ENCODE results near the gene PALLD. TPM values are rescaled to one million over a fixed set of nuclear protein-coding genes. Genes with fewer than 3 reads are reported as not detected.

The PALLD gene
- total RNA-seq, 2 donors from 2014 or later: 705 to 752 TPM

DNA sequence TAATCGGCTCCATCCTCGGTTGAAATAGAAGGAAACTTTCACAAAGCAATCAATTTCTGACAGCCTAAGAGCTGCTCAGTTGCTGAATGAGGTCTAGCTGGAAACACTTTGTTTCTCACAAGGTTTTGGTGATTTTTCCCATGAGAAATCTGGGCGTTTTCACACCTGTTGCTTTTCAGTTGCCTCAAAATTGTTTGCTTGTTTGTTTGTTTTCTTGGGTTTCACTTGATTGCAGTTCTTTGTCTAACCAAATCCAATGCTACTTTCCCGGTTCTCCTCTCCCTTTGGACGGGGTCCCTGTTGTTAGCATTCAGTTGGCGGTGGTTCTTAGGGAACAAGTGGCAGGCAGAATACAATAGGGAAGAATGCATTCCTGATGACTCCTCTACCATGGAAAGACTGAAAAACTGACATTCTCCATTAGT is 135.5 kb downstream of the PALLD start:
- Histone ChIP-seq H3K4me1 (ENCODE audit: control insufficient read depth in 1 of 2, low read depth in 2 of 2) (peaks cover 18 to 59% of the 10 kb centered on the region in 2 donors), H3K36me3 (no peaks in the 10 kb centered on the region), H3K4me3 (peak overlapping the region; percentile 83), H3K9me3 (no peaks in the 10 kb centered on the region), H3K27ac (peak overlapping the region; percentile 71 to 84), H3K27me3 (replicated peaks; ENCODE audit: insufficient read depth) (no peaks in the 10 kb centered on the region)
- ATAC-seq (ENCODE audit: insufficient number of reproducible peaks, low FRiP score, low read depth): no peak
- TF ChIP-seq, protein P1, sequence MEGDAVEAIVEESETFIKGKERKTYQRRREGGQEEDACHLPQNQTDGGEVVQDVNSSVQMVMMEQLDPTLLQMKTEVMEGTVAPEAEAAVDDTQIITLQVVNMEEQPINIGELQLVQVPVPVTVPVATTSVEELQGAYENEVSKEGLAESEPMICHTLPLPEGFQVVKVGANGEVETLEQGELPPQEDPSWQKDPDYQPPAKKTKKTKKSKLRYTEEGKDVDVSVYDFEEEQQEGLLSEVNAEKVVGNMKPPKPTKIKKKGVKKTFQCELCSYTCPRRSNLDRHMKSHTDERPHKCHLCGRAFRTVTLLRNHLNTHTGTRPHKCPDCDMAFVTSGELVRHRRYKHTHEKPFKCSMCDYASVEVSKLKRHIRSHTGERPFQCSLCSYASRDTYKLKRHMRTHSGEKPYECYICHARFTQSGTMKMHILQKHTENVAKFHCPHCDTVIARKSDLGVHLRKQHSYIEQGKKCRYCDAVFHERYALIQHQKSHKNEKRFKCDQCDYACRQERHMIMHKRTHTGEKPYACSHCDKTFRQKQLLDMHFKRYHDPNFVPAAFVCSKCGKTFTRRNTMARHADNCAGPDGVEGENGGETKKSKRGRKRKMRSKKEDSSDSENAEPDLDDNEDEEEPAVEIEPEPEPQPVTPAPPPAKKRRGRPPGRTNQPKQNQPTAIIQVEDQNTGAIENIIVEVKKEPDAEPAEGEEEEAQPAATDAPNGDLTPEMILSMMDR (IDR thresholded peaks at IDR 0.05): no peak
- no peak for DNase-seq (ENCODE audit: low spot score)

DNA sequence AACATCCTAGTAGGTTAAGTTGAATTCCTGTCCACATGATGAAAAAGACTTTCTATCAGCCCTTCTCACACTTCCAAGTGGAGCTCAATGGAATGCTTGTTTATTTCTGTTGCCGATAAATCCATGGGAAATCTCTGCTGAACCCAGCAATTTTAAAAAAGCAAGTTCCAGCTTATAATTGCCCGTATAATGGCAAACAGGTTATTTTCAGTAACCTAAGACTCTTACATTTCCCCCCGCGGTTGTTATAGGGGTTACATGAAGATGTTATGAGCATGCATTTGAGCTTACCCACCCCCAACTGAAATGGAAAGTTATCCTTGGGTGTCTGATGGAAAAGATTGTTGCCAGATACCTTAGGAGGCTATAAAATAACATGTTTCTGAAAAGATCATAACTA is 136.2 kb downstream of the PALLD start:
- no peaks in the 10 kb centered on the region for H3K27me3 ChIP-seq (replicated peaks; ENCODE audit: insufficient read depth)
- H3K4me1 ChIP-seq (ENCODE audit: control insufficient read depth in 1 of 2, low read depth in 2 of 2): peaks cover 18 to 65% of the 10 kb centered on the region in 2 donors
- H3K27ac ChIP-seq: peak overlapping the region; percentile 71 to 84
- DNase-seq (ENCODE audit: low spot score) (no peak), ATAC-seq (ENCODE audit: insufficient number of reproducible peaks, low FRiP score, low read depth) (no peak)
- H3K9me3 ChIP-seq: no peaks in the 10 kb centered on the region
- H3K4me3 ChIP-seq: peak overlapping the region; percentile 83
- H3K36me3 ChIP-seq: no peaks in the 10 kb centered on the region
- TF ChIP-seq, protein P1 (IDR thresholded peaks at IDR 0.05): no peak

DNA sequence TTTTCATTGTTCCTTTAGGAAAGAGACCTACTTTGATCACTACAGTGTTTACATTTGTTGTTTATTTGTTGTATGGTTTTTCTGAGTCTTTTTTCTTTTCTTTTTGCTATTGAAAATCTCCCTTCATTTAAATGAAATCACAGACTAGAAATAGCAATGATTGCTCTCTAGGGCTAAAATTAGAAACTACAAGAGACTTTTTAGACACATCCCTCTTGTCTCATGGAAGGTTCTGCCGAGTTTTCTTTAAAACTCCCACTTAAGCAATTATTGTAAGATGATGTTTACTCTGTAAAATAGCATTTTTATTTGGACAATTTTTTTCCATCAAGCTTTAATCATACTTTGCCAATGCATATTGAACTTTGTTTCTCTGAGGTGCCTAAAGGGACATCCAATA is 136.6 kb downstream of the PALLD start:
- ATAC-seq (ENCODE audit: insufficient number of reproducible peaks, low FRiP score, low read depth) (no peak), DNase-seq (ENCODE audit: low spot score) (no peak)
- no peaks in the 10 kb centered on the region for H3K27me3 ChIP-seq (replicated peaks; ENCODE audit: insufficient read depth)
- peak overlapping the region; percentile 71 to 84 for H3K27ac ChIP-seq
- H3K9me3 ChIP-seq: no peaks in the 10 kb centered on the region
- peaks cover 18 to 69% of the 10 kb centered on the region in 2 donors for H3K4me1 ChIP-seq (ENCODE audit: control insufficient read depth in 1 of 2, low read depth in 2 of 2)
- H3K36me3 ChIP-seq: no peaks in the 10 kb centered on the region
- H3K4me3 ChIP-seq: peak overlapping the region; percentile 83
- TF ChIP-seq, protein P1 (IDR thresholded peaks at IDR 0.05): no peak

DNA sequence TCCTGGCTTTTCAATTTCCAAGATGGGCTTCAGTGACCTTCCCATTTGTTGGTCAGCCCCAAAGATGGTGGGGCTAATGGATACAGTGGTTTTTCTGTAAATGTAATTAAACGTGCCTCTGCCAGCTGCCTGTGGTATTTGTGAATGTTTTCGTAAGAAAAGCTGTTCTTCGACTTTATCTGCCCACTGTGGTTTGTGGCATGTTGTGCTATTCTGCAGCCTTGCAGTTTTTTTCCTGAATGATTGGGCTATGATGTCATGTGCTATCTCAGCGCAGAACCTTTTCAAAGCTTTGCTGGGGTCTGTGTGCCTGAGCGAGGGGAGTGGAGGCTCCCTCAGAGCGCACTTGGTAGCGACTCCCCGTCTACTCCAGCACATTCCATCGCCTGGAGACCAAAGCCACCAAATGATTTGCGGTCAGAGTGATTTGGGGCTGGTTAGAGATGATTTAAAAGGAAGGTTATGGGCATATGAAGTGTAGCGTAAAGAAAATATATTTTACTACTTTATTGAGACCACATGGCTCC is 137.5 kb downstream of the PALLD start:
- Histone ChIP-seq H3K9me3 (no peaks in the 10 kb centered on the region), H3K36me3 (no peaks in the 10 kb centered on the region), H3K27ac (peak overlapping the region; percentile 71 to 84), H3K4me1 (ENCODE audit: control insufficient read depth in 1 of 2, low read depth in 2 of 2) (peaks cover 18 to 69% of the 10 kb centered on the region in 2 donors), H3K27me3 (replicated peaks; ENCODE audit: insufficient read depth) (no peaks in the 10 kb centered on the region), H3K4me3 (peak overlapping the region; percentile 83)
- TF ChIP-seq, protein P1 (IDR thresholded peaks at IDR 0.05): no peak
- ATAC-seq (ENCODE audit: insufficient number of reproducible peaks, low FRiP score, low read depth) (no peak), DNase-seq (ENCODE audit: low spot score) (no peak)

DNA sequence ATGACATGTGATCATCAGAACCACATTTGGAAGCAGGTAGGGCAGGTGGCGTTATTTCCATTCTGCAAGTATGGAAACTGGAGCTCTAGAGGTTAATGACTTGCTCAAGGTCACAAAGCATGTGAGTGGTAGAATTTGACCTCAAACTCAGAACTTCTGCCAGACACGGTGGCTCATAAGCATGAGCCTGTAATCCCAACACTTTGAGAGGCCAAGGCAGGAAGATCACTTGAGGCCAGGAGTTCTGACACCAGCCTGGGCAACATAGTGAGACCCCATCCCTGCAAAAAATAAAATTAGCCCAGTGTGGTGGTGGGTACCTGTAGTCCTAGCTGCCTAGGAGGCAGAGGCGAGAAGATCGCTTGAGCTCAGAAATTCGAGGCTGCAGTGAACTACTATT is 139.2 kb downstream of the PALLD start:
- H3K36me3 ChIP-seq: no peaks in the 10 kb centered on the region
- no peak for ATAC-seq (ENCODE audit: insufficient number of reproducible peaks, low FRiP score, low read depth)
- TF ChIP-seq, protein P1 (IDR thresholded peaks at IDR 0.05): no peak
- H3K4me1 ChIP-seq (ENCODE audit: control insufficient read depth in 1 of 2, low read depth in 2 of 2): peaks cover 18 to 62% of the 10 kb centered on the region in 2 donors
- no peaks in the 10 kb centered on the region for H3K9me3 ChIP-seq
- no peak for DNase-seq (ENCODE audit: low spot score)
- H3K4me3 ChIP-seq: peak overlapping the region; percentile 39
- no peaks in the 10 kb centered on the region for H3K27me3 ChIP-seq (replicated peaks; ENCODE audit: insufficient read depth)
- peak overlapping the region; percentile 71 to 84 for H3K27ac ChIP-seq
